T-helper 9 cell (primary cell): Measurements from ENCODE around the gene VENTX.

Experiments
- DNase-seq: peaks from one replicate; pipeline ENCODE4 v3.0.0-alpha.2; 2020

VENTX gene

DNA sequence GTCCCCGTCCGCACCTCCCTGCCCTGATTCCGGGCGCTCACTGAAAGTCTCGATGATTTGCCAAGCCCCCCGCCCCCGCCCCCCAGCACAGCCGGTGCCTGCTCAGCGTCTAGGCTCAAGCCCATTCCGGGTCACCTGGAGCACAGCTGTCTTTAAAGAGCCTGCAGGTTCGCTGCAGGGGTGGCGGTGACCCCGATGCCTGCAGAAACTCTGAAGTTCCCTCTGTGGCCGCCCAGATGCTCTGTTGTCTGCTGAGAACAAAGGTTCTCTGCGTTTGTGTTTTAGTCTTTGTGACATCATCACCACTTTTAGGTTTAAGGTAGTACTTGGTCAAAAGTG, 780 bp downstream of the VENTX start:
- no peak for DNase-seq

- no peak for DNase-seq
These were observed 2.3 kb downstream of the VENTX start for GRCh38 chr10:133239990-133240389.

DNA sequence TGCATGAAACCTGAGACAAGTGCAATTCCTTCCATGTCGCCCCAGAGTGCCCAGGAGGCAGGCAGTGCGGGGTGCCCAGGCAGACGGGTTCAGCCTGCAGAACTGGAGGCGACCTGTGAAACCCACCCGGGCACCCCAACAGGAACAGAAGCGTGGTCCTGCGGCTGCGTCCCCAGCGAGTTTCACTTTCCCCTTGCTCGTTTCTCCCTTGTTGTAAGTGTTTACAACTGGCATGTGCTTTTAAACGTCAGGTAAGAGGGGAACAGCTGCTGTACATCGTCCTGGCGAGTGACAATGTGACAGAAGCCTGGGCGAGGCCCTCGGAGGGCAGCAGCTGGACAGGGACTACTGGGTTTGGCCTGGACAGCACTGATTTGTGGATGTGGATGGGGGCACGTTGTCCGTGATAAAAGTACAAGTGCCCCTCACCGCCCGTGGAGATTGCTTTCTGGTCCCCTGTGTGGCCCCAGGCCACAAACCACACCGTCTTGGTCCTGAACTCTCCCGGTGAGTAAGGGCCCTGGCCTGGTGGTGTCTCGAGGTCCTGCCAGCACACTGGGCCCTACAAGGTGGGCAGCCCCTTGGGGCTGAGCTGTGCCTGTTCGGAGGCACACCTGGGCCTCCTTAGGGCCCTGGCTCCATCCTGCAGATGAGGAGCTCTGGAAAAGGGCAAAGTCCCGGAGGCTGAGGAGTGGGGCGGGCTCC, 4.0 kb downstream of the VENTX start:
- no peak for DNase-seq

- no peak for DNase-seq
These were observed 5.1 kb downstream of the VENTX start for GRCh38 chr10:133242611-133243356.

DNA sequence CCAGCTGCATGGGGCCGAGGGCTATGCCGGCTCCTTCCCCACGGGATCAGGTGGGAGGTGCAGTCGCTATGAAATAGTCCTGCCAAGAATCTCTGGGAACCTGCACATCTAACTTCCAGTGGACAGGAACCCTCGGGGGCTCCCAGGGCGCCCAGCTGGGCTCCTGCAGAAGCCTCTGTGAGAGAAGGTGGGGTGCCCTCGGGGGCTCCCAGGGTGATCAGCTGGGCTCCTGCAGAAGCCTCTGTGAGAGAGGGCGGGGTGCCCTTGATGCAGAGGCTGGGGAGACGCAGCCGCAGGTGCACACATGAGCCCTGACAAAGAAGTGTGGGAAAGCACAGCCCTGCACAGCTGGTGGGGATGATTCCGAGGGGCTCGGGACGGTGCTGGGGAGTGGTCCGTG, 5.9 kb downstream of the VENTX start:
- no peak for DNase-seq

DNA sequence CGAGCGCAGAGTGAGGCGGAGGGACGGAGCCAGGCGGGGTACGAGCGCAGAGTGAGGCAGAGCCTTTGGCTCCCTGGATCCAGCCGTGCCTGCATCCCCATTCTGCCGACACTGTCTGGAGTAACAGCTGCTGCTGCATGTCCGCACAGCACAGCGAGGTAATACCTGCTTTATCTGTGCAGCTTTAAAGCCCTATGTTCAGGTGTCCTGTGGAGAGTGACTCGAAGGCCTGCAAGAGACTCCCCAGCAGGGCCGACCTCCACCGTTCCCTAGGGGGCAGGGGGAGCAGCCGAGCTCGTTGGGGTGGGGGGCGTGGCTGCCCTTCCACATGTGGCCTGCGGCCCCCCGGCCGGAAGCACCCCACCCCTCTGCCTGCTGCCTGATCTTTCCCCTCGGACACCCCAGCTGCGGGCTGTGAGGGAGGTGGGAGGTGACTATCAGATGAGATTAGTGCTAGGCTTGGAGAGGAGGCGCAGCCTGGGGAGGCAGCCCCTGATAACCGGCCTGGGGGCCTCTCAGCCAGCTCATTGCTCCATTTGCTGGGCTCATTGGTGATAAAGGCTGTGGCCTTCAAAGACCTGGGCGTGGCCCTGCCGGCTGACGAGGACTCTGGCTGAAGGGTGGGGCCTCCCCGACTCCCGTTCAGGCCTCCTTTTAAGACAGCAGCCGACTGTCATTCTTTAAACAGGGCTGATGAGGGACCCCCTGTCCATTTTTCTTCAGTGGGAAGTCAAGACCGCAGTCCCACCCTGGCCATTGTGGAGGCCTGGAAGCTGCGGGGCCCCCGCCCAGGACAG, 8.0 kb downstream of the VENTX start:
- no peak for DNase-seq

GRCh38 chr10:133246236-133246626, 8.6 kb downstream of the VENTX start:
- no peak for DNase-seq

DNA sequence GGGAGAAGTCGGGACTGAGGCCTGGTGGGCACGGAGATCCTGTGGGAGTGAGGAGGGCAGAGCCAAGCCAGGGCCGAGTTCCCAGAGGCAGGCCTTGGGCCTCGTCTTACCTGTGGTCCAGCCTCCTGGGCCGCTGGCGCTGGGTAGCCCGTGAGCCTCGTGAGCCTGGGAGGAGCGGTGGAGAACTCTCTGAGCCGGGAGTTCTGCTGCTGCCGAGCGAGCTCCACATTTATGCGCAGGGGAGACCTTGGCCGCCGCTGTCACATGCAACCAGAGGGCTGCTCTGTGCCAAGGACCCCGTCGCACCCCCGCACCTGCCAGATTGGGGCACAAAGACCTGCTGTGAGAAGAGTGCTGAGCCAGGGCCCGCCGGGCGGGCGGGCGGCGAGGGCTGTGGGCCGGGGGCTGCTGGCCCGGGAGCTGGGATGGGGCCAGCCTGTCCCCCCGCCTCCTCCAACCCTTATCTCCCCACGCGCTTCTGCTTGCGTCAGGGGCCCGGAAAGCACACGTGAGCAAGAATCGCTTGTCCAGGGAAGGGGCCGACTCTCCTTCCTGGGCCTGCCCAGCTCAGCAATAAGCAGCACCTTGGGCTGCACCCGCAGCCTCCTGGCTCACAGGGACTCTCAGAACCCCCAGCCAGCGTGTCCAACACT, 10.2 kb downstream of the VENTX start:
- DNase-seq, result no peak

DNA sequence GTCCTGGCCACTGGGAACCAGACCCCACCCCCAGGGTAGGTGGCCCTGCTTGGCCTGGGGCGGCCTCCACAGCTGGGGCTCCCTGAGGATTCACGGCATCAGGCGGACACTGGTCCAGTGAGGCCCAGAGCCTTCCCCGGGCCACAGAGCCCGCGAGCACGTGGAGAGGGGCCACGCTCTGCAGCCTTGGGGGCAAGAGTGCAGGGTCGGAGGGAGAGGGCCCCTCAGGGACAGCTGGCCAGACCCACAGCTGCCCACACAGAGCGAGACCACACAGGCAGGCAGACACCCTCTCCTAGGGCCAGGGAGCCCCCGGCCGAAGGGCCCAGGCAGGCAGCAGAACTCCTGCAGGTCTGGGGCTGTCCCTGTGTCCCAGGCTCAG, 10.7 kb downstream of the VENTX start:
- no peak for DNase-seq

- DNase-seq, result no peak
These were observed 11.6 kb downstream of the VENTX start for GRCh38 chr10:133249094-133249780.

- DNase-seq, result no peak
These were observed 12.5 kb downstream of the VENTX start for GRCh38 chr10:133249975-133250754.

DNA sequence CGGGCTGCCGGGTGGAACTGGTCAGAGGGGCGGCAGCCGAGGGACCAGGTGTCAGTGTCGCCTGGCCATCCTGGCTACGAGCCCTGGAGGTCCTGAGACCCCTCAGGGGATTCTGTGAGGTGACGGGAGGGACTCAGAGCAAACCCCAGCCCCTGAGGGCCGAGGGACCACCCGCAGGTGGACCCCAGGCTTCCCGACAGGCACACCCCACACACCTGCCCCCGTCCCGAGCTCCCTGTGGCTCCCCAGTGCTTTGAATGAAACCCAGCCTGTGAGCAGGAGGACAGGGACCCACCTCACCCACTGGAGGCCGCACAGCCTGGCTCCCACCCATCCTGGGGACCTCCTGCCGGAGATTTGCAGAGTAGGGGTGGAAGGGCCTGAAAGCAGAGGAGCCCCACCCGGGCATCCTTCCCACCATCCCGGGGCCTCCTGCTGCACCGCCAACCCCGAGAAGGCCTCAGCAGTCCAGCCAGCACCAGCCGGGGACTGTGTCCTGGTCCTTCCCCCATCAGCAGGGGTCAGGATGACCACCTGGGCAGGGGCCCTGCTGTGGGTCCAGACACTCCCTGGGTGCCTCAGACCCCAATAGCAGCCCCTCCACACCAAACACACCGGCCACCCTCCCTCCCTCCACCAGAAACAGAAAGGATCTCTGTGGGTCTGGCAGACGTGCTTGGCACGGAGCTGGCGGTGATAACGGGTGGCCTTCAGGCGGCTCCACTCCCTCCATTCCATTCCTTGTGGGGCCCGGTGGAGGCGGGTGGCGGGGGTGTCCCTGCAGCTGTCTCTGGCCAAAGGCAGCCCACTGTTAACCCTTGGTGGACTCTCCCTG, 13.9 kb downstream of the VENTX start:
- no peak for DNase-seq

DNA sequence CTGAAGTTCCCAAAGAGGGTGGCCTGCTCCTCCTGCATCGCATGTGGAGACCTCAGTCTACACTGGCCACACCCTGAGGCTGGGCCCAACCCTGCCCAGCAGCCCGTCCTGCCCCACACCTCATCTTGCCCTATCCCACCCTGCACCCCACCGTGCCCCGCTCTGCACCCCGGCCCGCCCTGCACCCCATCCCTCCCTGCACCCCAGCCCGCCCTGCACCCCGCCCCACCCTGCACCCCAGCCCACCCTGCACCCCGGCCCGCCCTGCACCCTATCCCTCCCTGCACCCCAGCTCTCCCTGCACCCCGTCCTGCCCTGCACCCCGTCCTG, 14.5 kb downstream of the VENTX start:
- DNase-seq, result no peak

GRCh38 chr10:133253361-133253955, 15.8 kb downstream of the VENTX start:
- DNase-seq, result no peak

DNA sequence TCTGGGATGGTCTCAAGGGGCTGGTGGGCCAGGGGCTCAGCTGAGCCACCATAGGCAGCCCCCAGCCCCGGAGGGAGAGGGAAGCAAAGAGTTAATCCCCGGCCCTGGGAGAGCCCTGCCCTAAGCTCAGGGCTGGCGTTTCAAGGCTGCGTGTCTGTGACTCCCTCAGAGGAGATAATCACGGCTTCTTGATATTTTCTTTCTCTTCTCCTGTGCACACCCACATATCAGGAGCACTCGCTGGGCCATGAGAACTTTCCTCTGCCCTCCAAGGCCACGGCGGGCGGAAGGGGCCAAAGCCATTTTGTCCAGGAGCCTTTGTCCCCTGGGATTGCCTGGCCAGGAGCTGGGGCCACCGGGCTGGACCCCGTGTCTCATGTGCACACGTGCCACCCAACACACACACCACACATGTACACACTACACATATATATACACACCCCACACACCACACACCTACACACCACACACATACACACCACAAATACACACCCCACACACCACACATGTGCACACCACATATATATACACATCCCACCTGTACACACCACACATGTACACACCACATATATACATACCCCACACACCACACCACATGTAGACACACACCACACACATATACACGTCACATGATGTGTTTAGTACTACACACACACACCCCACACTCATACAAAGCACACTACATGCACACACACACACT, 16.9 kb downstream of the VENTX start:
- DNase-seq, result no peak

GRCh38 chr10:133255323-133255722, 17.7 kb downstream of the VENTX start:
- DNase-seq, result no peak

- no peak for DNase-seq
These were observed 19.9 kb downstream of the VENTX start for GRCh38 chr10:133257489-133258065.

DNA sequence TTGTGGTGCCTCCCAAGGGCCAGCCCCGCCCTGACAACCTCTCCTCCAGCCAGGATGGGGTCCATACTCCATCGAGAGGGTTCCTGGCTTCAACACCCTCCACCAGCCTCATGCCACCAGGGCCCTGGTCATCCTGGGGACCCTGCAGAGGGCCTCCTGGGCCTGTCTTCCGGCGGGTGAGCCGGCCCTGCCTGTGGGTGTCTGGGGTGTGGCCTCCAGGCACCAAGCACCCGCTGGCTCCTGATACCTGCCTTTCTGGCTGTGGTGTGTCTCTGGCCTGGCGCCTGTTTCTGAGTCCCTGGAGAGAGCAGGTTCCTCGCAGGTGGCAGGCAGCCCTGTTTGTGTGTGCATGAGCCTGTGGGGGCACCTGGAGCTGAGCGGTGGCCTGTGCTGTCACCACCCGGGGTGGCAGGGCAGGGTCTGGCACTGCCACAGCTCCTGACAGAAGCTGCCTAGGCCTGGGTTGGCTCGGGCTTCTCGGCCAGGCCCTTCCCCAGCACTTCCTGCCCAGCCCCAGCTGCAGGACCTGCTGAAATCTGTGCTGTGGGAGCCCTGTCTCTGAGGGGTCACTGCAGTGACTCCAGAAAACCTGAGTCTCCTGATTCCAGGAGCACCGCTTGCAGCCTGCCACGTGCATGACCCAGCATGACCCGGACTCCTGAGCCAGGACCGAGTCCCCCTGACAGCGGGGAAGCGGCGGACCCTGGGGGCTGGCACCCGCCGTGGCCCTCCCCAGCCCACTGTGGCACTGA, 20.6 kb downstream of the VENTX start:
- DNase-seq, result no peak
